ENCODE results near the gene LARP4.
"Not testable (repeated sequence)": the region's sequence is repeated elsewhere in the genome, so short reads cannot be mapped to it uniquely, and the experiment has no call there.

The LARP4 gene

GRCh38 chr12:50402264-50403000, 1.7 kb downstream of the LARP4 start:
- DNase-seq, result peak; percentile 34

GRCh38 chr12:50403001-50403440, 2.3 kb downstream of the LARP4 start:
- DNase-seq, result no peak

GRCh38 chr12:50404307-50404706, 3.6 kb downstream of the LARP4 start:
- no peak for DNase-seq

GRCh38 chr12:50411051-50411660, 10.5 kb downstream of the LARP4 start:
- DNase-seq, result no peak

GRCh38 chr12:50415899-50416479, 15.3 kb downstream of the LARP4 start:
- DNase-seq, result no peak

- DNase-seq, result no peak
These were observed 18.6 kb downstream of the LARP4 start for GRCh38 chr12:50419112-50419909.

- DNase-seq, result not testable (repeated sequence)
These were observed 22.2 kb downstream of the LARP4 start for GRCh38 chr12:50422855-50423254.

GRCh38 chr12:50423342-50423741, 22.7 kb downstream of the LARP4 start:
- DNase-seq, result not testable (repeated sequence)

GRCh38 chr12:50425589-50426258, 25.0 kb downstream of the LARP4 start:
- no peak for DNase-seq

- DNase-seq, result not testable (repeated sequence)
These were observed 31.0 kb downstream of the LARP4 start for GRCh38 chr12:50431656-50432055.

GRCh38 chr12:50440288-50440687, 39.6 kb downstream of the LARP4 start:
- no peak for DNase-seq

- DNase-seq, result no peak
These were observed 41.1 kb downstream of the LARP4 start for GRCh38 chr12:50441763-50442162.

GRCh38 chr12:50442178-50442908, 41.7 kb downstream of the LARP4 start:
- DNase-seq, result no peak

- not testable (repeated sequence) for DNase-seq
These were observed 49.0 kb downstream of the LARP4 start for GRCh38 chr12:50449671-50450070.

GRCh38 chr12:50452795-50453194, 52.1 kb downstream of the LARP4 start:
- no peak for DNase-seq

- no peak for DNase-seq
These were observed 53.2 kb downstream of the LARP4 start for GRCh38 chr12:50453872-50454271.

- DNase-seq, result no peak
These were observed 57.9 kb downstream of the LARP4 start for GRCh38 chr12:50458606-50459005.

- no peak for DNase-seq
These were observed 66.8 kb downstream of the LARP4 start for GRCh38 chr12:50467439-50467838.

GRCh38 chr12:50477241-50477832, 76.7 kb downstream of the LARP4 start:
- no peak for DNase-seq

GRCh38 chr12:50482571-50482970, 81.9 kb downstream of the LARP4 start:
- peak; percentile 8 for DNase-seq

- no peak for DNase-seq
These were observed 82.8 kb downstream of the LARP4 start for GRCh38 chr12:50483488-50483887.

GRCh38 chr12:50488801-50489200, 88.1 kb downstream of the LARP4 start:
- no peak for DNase-seq

Measured in kidney glomerular epithelial cell (primary cell).